Choroid plexus epithelial cell (primary cell): Measurements from ENCODE around the gene GAN.
A peak's percentile ranks its signal among the peaks of the same experiment; 100 is the strongest.
"Not testable (repeated sequence)": the region's sequence is repeated elsewhere in the genome, so short reads cannot be mapped to it uniquely, and the experiment has no call there.

Experiments used
- DNase-seq: peaks from one replicate; pipeline ENCODE4 v3.0.0-alpha.2; 2010; ENCODE audit warnings: low read depth
- H3K4me3 ChIP-seq: 2 replicates; pipeline ENCODE4 v1.5.1; 2011; ENCODE audit warnings: low read depth, mild to moderate bottlenecking, control low read depth, low read length, moderate library complexity
- CTCF ChIP-seq: conservative IDR thresholded peaks from 2 replicates; pipeline ENCODE4 v1.5.1; 2011; ENCODE audit warnings: low read depth, mild to moderate bottlenecking, control low read depth, inconsistent platforms, low read length, moderate library complexity

Gene GAN

DNA sequence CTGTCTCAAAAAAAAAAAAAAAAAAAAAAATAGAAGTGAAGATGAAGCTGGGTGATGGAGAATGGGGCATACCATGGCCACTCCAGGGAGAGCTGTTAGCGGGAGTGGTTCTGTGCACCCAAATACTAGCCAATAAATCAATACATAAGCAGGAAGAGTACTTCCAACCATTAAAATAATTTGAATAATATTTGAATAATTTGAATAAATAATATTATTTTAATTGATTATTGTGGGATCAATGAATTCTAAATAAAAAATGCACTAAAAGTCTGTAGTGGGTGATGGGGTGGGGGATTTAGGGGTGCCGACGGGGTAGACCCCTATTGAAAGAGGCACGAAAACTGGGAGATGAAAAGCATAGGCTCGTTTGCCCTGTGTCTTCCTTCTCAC, 88.4 kb downstream of the GAN start:
- H3K4me3 ChIP-seq: no peak overlapping the region
- no peak for TF ChIP-seq CTCF

DNA sequence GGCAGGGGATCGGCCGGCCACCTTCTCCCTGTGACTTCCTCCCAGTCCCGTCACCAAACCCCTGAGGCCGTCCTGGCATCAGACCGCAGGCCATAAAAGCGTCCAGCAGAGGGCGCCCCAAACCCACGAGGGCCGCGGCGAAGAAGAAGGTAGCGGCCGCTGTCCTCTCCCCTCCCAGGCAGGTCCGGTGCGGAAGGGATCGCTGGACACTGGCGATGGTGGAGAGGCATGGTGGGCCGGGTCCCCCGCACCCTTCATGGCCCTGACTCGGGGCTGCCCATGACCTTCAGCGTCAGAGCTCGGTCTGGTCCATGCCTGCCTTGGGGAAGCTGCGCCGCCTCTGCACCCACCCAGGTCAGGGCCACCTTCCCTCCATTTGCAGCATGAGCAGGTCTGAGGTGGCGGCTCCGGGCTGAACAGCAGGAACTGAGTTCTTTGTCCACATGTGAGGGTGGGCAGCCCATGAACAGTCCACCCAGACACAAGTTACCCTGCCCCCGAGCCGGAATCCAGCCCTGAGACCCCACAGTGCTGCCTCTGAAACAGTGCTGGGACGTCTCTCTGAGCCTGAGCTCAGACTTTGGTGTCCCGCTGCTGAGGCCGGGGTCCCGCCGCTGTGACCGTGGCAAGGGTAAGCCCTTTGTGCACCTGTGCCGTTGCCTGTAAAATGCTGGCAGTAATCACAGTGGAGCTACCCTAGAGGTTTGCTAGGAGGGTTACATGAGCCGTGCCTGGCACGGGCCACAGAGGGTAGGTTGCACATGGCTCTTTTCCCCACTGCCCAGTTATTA, 89.0 kb downstream of the GAN start:
- DNase-seq: peak; percentile 71
- TF ChIP-seq CTCF: peak; percentile 91
- H3K4me3 ChIP-seq: peak overlapping the region; percentile 40

More for the DNA sequence above, 88.4 kb downstream of the GAN start:
- DNase-seq: no peak

GRCh38 chr16:81405002-81405401, 90.2 kb downstream of the GAN start:
- H3K4me3 ChIP-seq, DNase-seq: not testable (repeated sequence)

- H3K4me3 ChIP-seq: no peak overlapping the region
- TF ChIP-seq CTCF: peak; percentile 31
- peak; percentile 93 for DNase-seq
Measured at GRCh38 chr16:81405702-81406113, 90.9 kb downstream of the GAN start.

- H3K4me3 ChIP-seq: no peak overlapping the region
- no peak for TF ChIP-seq CTCF
- DNase-seq: no peak
Measured at GRCh38 chr16:81408409-81408950, 93.7 kb downstream of the GAN start.

GRCh38 chr16:81409016-81409556, 94.3 kb downstream of the GAN start:
- no peak for TF ChIP-seq CTCF

GRCh38 chr16:81410643-81411293, 96.0 kb downstream of the GAN start:
- no peak overlapping the region for H3K4me3 ChIP-seq
- TF ChIP-seq CTCF: no peak
- DNase-seq: no peak

More at GRCh38 chr16:81409016-81409556, 94.3 kb downstream of the GAN start:
- no peak for DNase-seq
- H3K4me3 ChIP-seq: no peak overlapping the region
